Medulla oblongata (tissue), 1 donor: ENCODE data around the gene BCAS1.

Source experiments
- DNase-seq: peaks from one replicate; pipeline ENCODE4 v3.0.0-alpha.2; 2015; ENCODE audit errors: extremely low spot score

BCAS1 gene, protein sequence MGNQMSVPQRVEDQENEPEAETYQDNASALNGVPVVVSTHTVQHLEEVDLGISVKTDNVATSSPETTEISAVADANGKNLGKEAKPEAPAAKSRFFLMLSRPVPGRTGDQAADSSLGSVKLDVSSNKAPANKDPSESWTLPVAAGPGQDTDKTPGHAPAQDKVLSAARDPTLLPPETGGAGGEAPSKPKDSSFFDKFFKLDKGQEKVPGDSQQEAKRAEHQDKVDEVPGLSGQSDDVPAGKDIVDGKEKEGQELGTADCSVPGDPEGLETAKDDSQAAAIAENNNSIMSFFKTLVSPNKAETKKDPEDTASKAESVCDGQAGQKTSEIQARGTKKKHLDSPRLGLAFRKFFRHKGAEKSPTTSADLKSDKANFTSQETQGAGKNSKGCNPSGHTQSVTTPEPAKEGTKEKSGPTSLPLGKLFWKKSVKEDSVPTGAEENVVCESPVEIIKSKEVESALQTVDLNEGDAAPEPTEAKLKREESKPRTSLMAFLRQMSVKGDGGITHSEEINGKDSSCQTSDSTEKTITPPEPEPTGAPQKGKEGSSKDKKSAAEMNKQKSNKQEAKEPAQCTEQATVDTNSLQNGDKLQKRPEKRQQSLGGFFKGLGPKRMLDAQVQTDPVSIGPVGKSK

DNA sequence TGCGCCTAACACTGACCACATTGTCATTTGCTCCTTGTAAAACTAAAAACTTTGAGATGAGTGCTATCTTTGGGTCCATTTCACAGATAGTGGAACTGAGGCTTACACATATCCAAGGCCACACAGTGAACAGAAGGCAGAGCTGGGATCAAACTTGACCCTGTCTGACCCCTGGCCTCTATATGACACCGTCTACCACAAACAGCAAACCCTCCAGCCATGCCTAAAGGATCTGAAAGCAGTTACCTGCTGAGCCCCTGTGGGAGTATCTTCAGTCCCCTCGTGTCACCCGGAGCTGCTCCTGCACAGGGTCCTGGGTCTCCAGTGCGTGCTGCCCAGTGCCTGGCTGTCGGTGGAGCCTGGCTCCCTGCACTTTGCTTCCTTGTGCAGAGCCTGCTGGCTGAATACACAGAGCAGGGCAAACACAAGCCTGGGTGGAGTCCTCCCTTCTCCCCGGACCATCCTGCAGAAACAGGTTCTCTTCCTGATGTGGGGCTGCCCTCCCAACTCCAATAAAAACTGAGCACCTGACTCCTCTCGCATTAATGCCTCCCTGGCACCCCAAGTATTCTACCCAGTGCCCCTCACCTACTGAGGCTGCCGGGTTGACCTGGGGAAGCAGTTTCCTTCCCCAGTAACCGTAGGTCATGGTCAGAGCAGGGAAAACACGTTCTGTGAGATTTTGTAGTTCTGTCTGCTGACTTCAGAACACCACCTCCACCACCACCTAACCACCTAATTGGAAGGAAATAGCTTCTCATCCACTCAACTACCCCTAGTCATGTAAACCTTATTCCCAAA, at the start of gene BCAS1:
TSS of gene BCAS1 (minus strand) at position 408 of the 801 bp plus-strand sequence. CDS start 11,876 bp downstream, outside the sequence.
- DNase-seq: no peak

DNA sequence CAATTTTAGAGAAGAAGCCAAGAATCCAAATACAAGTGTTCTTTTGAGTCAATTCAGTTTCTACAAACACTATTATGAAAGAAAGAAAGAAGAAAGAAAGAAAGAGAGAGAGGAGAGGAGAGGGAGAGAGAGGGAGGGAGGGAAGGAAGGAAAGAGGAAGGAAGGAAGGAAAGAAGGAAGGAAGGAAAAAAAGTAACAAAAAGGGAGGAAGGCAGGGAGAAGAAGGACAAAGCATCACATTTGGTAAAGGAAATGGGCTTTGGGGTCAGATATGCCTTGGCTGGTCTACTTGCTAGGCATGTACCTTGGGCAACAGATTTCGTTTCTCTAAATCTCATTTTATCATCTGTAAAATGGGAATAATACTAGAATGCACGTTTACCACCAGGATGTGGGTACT, 49.4 kb upstream of the BCAS1 start:
- DNase-seq: no peak

DNA sequence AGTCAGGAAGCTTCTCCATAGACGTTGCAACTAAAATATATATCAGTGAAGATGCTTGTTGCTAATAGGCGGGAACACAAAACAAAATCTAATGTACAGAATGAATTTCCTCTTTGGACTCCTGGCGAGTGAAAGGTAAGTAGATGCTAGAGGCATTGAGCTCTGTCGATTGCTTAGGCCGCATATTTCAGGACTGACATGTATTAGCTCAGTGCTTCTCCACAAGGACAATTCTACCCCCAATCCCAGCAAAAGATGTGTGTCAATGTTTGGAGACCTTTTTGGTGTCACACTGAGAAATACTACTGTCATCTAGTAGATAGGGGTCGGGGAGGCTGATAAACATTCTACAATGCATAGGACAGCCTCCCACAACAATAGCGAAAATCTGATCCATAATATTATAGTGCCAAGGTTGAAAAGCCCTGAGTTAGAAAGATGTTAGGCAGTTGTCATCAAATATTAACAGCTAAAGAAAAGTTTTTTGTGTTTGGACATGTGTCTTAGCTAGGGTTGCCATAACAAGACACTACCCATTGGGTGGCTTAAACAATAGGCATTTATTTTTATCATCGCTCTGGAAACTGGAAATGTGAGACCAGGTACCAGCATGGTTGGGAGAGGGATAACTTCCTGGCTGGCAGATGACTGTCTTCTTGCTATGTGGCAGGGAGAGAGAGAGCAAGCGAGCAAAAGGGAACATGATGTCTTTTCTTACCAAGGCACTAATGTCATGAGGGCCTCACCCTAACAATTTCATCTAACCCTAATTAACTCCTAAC, 48.0 kb upstream of the BCAS1 start:
- DNase-seq: no peak

DNA sequence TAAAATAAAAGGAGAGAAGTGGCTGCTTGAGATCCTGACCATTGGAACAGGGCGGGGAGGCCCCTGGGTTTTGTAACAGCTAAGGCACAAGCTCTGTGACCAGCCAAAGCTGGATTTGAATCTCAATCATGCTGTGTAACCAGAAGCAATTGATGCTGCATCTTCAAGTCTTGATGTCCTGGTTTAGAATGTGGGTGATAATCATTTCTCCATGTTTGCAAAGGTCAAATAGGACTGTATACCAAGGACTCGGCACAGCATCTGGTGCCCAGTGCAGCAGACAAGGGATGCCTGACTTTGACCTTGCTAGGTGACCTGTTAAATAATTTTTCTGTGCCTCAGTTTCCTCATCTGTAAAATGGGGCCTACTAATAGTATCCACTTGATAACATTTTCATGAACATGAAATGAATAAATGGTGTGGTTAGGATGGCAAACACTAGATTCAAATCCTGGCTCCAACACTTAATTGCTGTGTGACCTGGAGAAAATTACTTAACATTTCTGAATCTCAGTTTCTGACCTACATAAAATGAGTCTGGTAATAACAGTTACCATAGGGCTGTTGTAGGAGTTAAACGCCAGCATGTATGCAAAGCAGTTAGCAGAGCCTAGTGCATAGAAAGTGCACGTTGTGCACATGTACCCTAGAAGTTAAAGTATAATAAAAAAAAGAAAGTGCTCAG, 46.3 kb upstream of the BCAS1 start:
- no peak for DNase-seq

DNA sequence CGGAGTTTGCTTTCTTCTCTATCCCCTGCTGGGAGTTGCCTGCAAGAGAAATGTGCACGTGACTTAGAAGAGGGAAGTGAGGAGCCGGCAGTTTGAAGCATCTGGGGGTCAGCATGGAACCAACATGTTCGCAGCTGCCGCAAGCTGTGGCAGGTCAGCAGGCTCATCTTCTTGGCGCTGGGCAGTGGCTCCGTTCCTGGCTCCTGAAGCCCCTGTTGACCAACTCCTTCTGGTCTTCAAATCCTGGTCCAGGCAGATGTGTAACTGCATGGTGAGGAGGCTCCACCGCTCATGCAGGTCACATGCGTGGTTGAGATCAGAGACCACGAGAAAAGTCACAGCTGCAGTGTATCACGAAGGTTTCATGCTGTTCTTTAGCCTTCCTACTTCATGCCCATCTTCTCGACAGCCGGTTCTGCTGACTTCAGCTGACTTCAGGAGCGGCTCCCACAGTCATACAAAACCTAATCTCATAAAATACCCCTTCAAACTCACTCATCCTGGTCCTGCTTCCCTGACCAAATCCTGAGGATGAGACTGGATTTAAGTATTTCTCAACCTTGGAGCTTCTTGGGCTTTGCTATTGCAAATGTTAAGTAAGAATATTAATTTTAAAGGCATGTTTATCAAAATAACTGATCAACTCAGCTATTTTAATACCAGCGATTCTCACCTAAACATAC, 44.9 kb upstream of the BCAS1 start:
- no peak for DNase-seq

DNA sequence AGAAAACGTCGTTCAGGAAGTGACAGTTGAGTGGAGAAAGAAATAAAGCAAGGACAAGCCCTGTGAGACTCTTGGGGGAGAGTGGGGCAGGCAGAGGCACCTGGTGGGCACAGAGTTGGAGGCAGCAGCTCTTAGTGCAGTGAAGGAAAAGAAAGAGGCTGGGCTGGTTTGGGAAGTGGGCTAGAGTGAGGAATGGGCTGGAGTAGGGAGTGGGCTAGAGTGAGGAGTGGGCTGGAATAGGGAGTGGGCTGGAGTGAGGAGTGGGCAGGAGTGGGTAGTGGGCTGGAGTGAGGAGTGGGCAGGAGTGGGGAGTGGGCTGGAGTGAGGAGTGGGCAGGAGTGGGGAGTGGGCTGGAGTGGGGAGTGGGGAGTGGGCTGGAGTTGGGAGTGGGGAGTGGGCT, 43.7 kb upstream of the BCAS1 start:
- DNase-seq: no peak

DNA sequence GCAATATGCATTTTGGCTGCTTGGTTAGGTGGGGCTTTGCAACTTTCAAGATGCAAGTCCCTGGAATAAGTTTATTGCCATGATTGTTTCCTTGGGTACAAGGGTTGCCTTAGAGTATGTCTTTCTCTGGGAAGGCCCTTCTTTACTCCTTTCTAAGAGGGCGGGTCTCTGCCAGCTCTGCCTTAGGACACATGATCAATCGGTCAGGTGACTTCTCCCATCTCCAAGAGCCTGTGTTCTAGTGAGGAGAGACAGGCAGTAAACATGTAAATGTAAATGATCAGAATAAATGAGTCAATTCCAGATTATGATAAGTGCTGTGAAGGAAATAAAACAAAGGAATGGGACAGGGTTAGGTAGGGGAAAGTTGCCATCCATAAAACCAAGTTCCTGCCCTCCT, 43.2 kb upstream of the BCAS1 start:
- no peak for DNase-seq

DNA sequence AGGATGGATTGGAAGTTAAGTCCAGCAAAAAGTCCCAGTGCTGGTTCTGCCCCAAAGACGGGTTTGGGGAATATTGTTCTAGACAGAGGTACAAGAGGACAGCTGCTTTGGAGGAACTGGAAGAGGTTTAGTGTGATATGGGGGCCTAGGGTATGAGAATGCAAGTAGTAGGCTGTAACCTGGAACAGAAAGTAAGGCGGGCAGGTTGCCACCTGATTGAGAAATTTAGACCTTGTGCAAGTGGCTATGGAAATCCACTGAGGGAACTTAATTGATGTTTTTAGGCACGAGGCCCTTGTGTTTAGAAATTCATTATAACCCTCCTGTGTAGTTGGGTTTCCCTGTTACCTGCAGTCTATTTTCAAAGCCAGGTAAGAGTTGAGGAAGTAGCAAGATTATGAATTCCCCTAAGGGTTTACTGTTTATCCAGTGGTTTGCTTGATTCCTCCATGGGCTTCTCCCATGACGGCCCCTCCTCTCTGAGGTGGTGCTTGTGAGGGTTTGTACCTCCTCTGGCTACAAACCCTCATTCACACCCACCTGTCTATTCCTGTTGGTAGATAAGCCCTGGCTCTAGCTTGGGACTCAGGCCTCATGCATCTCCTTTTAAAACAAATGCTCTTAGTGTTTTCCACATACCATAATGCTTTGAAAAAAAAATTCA, 42.0 kb upstream of the BCAS1 start:
- no peak for DNase-seq

DNA sequence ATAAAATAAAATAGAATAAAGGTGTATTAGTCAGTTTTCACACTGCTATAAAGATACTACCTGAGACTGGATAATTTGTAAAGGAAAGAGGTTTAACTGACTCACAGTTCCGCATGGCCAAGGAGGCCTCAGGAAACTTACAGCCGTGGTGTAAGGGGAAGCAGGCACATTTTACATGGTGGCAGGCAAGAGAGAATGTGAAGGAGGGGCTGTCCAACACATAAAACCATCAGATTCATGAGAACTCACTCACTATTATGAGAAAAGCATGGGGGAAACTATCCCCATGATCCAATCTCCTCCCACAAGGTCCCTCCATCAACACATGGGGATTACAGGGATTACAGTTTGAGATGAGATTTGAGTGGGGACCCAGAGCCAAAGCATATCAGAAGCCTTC, 41.1 kb upstream of the BCAS1 start:
- no peak for DNase-seq

DNA sequence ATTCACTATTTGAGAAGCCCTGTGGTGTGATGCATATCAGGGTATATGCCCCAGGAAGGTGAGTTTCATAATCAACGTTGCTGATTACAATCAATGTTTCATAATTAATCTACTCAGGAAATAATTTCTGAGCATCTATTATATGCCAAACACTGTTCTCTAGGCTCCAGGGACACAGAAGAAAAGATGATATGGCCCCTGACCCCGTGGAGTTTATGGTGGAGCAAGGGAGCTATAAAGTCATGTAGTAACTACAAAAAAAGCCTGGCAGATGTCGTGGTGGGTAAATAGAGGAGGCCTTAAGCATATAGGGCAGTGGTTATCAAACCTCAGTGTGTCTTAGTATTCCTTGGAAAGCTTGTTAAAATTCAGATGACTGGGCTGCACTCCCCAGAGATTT, 40.1 kb upstream of the BCAS1 start:
- DNase-seq: no peak

DNA sequence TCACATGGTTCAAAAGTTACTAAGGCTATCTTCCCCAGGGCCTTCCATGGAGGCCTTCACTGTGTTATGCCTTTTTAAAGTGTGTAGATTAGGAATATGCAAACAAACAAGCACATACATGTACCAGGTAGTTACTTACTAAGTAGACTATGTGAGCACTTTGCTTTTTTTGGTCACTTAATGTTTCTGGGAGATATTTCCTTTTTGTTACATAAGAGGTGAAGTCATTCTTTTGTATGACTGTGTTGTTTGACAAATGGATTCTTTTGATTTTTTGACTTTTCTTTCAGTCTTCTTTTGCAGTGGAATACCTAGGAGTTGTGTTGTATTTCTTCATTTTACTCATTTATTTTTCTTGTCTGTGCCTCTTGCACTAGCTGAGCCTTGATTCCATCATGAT, 39.6 kb upstream of the BCAS1 start:
- no peak for DNase-seq

DNA sequence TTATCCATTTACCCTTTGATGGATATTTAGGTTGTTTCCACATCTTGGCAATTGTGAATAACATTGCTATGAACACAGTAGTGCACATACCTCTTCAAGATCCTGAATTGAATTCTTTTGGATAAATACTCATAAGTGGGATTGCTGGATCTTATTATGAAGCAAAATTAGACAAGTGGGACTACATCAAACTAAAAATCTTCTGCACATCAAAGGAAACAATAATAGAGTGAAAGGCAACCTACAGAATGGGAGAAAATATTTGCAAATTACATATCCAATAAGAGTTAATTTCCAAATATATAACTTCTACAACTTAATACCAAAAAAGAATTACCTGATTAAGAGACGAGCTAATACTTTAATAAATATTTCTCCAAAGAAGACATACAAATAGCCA, 38.4 kb upstream of the BCAS1 start:
- DNase-seq: no peak

DNA sequence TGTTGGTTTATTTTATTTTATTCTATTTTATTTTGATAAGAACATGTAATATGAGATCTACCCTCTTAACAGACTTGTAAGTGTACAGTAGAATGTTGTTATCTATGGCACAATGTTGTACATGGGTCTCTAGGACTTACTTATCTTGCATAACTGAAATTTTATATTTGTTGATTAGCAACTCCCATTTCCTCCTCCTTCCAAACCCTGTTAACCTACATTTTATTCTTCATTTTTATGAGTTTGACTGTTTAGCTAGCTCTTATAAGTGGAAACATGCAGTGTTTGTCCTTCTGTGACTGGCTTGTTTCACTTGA, 37.9 kb upstream of the BCAS1 start:
- no peak for DNase-seq

DNA sequence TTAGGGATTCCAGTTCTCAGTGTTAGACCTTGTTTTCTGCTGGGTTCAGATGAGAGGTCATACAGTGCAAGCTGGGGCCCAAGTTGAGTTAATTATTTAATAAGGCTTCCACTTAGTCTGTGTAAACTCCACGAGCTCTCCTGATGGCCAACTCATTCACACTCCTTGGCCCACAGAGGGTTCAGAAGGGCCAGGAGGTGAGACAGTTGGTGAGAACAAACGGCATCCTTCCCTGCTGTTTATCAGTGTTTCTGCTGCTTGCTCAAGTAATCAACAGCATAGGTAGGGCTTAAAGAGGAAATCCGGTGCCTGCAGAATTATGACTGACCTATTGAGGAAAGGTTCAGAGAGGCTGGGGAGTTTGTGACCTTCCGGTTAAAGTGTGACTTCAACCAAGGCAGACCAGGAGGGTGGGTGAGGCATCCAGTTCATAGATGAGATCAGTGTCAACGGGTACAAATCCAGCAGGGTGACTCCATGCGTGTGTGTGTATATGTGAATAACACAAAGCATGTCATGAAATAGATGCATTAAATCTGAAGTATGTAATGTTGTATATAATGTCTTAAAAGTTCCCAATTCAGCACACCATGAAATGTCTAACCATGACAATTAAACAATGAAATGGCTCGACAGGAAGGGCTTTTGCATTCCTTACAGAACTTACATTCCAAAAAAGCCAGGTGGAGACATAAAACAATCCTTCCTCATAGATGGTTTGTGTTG, 37.4 kb upstream of the BCAS1 start:
- no peak for DNase-seq

DNA sequence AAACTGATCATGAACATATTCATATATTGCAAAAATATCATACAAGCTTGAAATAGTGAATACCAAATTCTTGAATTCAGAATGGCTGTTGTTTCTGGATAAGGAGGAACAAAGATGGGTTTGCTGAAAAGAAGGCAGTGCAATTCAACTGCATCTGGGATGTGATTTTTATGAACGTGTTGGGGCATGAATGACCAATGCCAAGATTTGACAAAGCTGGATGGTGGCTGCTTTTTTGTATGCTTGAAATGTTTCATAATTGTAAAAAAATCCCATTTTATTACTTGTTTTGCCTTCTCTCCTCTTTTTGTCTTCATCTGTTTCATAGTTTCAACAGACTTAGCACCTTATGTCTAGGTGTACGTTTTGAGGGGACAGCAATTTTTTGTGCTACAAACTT, 36.8 kb upstream of the BCAS1 start:
- DNase-seq: no peak

DNA sequence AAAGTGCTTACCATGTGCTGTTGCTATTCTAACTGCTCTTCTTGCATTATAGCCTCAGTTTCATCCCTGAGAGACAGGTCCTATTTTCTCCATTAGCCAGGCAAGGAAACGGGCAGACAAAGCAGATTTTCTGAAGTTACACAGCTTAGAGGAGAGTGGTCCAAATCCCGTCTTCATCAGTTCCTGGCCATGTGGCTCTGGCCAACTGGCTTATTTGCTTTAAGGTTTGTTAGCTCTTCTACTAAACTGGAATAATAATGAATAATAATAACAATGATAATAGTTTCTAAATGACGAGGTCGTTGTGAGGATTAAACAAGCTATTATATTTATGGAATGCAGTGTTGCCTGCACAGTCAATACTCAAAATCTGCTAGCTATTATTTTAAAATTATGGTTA, 35.8 kb upstream of the BCAS1 start:
- DNase-seq: no peak

DNA sequence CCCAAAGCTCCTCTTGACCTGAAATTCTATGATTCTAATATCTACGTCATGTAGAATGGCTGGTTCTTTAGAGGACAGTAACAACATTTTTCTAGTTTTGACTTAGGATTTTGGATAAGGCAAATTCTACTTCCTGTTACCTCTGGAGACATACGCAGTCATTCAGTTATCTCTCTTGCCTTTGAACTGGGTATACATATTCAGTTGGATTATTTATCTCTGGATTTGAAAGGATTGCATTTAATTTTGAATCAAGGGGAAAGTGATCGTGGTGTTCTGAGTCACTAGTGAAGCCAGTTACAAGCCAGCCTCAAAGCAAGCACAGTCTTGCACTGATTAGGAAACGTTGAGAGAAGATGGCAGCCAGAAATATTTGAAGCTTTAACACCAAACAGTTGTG, 35.3 kb upstream of the BCAS1 start:
- DNase-seq: no peak

DNA sequence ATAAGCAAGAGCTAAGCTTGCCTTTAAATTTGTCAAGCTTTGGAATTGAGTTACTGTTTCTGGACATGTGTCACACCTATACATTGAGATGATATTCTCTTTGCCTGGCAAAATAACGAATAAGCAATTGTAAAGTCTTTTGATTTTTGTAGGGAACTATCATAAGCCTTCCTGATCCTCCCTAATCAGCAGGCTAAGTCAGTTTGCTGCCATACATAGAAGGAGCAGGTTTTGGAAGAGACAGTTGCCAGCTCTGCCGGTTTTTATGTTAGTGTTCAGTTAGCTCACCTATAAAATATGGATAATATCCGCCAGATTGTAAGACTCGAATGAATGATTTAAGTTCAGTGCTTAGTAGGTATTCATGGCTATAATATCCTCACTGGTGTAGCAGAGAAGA, 34.4 kb upstream of the BCAS1 start:
- no peak for DNase-seq

DNA sequence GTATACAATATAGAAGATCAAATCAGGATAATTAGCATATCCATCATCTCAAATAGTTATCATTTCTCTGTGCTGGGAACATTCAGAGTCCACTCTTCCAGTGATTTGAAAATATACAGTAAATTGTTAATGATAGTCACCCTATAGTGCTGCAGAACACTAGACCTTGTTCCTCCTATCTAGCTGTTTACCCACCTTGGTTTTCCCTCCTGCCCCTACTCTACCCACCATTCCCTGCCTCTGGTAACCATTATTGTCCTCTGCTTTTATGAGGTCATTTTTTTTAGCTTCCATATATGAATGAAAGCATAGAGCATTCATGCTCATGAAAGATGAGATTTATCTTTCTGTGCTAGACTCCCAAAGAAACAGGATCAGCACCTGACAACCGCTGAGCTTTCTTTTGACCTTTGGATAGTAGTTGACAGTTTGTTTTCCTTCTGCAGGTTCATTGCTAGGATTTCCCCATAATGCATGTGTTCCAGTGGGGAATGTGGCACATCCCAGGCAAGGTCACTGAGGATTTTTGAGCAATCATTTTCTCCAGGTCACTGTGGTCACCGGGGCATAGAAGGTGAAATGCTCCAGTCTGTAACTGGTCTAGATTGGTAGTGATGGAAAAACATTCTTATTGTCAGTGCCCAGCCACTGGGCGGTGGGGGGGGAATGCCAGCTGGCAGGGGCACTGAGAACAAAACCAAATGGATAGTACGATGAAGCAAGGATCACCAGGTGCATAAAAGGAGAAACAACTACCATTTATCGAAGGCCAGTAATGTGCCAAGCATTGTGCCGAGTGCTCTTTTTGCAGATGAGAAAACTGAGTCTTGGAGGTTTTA, 33.6 kb upstream of the BCAS1 start:
- no peak for DNase-seq
